HCT116 (cell line): Measurements from ENCODE around the gene LDB2.

Experiments
- EZH2 ChIP-seq: fragments of 200-600 bp; sonication (generic); IDR thresholded peaks from 2 replicates; pipeline ENCODE4 v1.6.1; 2017; ENCODE audit warnings: antibody characterized with exemption, mixed run types
- POLR2A ChIP-seq: IDR thresholded peaks from 2 replicates; pipeline ENCODE4 v1.7.0; 2011; ENCODE audit warnings: borderline replicate concordance; ENCODE audit not compliant: insufficient read depth, insufficient read length; ENCODE audit errors: extremely low read depth
- POLR2AphosphoS5 ChIP-seq: IDR thresholded peaks from 2 replicates; pipeline ENCODE4 v1.6.1; 2011; ENCODE audit warnings: mild to moderate bottlenecking, low read depth, low read length, moderate library complexity
- RAD21 ChIP-seq: IDR thresholded peaks from 2 replicates; pipeline ENCODE4 v1.6.1; 2012; ENCODE audit warnings: low read depth, mild to moderate bottlenecking
- TCF7L2 ChIP-seq: IDR thresholded peaks from 2 replicates; pipeline ENCODE4 v1.7.0; 2011; ENCODE audit warnings: borderline replicate concordance, inconsistent platforms; ENCODE audit not compliant: insufficient read depth, insufficient read length; ENCODE audit errors: extremely low read depth
- YY1 ChIP-seq: IDR thresholded peaks from 2 replicates; pipeline ENCODE4 v1.6.1; 2011; ENCODE audit warnings: low read length, low read depth, moderate library complexity, mild to moderate bottlenecking; ENCODE audit not compliant: insufficient replicate concordance; ENCODE audit errors: extremely low read depth
- TF ChIP-seq, protein P1 (sequence below), 3 experiments: fragments of 200-600 bp in 1 of 3; sonication (generic) in 1 of 3; IDR thresholded peaks in 2 of 3; conservative IDR thresholded peaks in 1 of 3; 2 replicates each; pipeline ENCODE4 v1.5.1; 2012 to 2017; ENCODE audit warnings: low read depth in 2 of 3, low read length in 2 of 3, antibody characterized with exemption in 1 of 3, borderline replicate concordance in 1 of 3, control low read depth in 1 of 3, mild to moderate bottlenecking in 1 of 3, mixed read lengths in 1 of 3, mixed run types in 1 of 3, moderate library complexity in 1 of 3; ENCODE audit not compliant: insufficient read depth in 1 of 3

GRCh38 chr4:16809943-16810342 lies 88.5 kb downstream of the LDB2 start:
- no peak for TF ChIP-seq RAD21
- no peak for TF ChIP-seq TCF7L2
- TF ChIP-seq, protein P1, sequence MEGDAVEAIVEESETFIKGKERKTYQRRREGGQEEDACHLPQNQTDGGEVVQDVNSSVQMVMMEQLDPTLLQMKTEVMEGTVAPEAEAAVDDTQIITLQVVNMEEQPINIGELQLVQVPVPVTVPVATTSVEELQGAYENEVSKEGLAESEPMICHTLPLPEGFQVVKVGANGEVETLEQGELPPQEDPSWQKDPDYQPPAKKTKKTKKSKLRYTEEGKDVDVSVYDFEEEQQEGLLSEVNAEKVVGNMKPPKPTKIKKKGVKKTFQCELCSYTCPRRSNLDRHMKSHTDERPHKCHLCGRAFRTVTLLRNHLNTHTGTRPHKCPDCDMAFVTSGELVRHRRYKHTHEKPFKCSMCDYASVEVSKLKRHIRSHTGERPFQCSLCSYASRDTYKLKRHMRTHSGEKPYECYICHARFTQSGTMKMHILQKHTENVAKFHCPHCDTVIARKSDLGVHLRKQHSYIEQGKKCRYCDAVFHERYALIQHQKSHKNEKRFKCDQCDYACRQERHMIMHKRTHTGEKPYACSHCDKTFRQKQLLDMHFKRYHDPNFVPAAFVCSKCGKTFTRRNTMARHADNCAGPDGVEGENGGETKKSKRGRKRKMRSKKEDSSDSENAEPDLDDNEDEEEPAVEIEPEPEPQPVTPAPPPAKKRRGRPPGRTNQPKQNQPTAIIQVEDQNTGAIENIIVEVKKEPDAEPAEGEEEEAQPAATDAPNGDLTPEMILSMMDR (IDR thresholded peaks at IDR 0.05 in 2 of 3, conservative IDR thresholded peaks at IDR 0.05 in 1 of 3; ENCODE audit: borderline replicate concordance in 1 of 3, insufficient read depth in 1 of 3, low read depth in 2 of 3, low read length in 2 of 3), result no peak
- TF ChIP-seq POLR2AphosphoS5, result no peak
- TF ChIP-seq EZH2, result no peak
- no peak for TF ChIP-seq YY1
- no peak for TF ChIP-seq POLR2A
